Ishikawa (cell line): Measurements from ENCODE around the gene TNIK.

Experiments used
- CEBPB ChIP-seq: IDR thresholded peaks from 2 replicates; pipeline ENCODE4 v1.6.1; 2012
- CREB1 ChIP-seq: IDR thresholded peaks from 2 replicates; pipeline ENCODE4 v1.6.1; 2012; ENCODE audit warnings: low read depth
- EGR1 ChIP-seq: IDR thresholded peaks from 2 replicates; pipeline ENCODE4 v1.6.1; 2012
- EP300 ChIP-seq: IDR thresholded peaks from 2 replicates; pipeline ENCODE4 v1.6.1; 2012; ENCODE audit warnings: borderline replicate concordance
- MAX ChIP-seq: IDR thresholded peaks from 2 replicates; pipeline ENCODE4 v1.6.1; 2012
- REST ChIP-seq: IDR thresholded peaks from 2 replicates; pipeline ENCODE4 v1.6.1; 2012; ENCODE audit warnings: low read depth, mild to moderate bottlenecking
- TAF1 ChIP-seq: IDR thresholded peaks from 2 replicates; pipeline ENCODE4 v1.6.1; 2012; ENCODE audit warnings: low read depth, mild to moderate bottlenecking
- USF1 ChIP-seq: IDR thresholded peaks from 2 replicates; pipeline ENCODE4 v1.6.1; 2012
- YY1 ChIP-seq: IDR thresholded peaks from 2 replicates; pipeline ENCODE4 v1.6.1; 2012; ENCODE audit warnings: low read depth

GRCh38 chr3:171236265-171237008 lies 223.8 kb downstream of the TNIK start:
- TF ChIP-seq YY1: no peak
- no peak for TF ChIP-seq REST
- TF ChIP-seq EP300: no peak
- no peak for TF ChIP-seq EGR1
- no peak for TF ChIP-seq CREB1
- no peak for TF ChIP-seq USF1
- TF ChIP-seq TAF1: no peak
- no peak for TF ChIP-seq CEBPB
- no peak for TF ChIP-seq MAX
